ENCODE data around the gene TSPAN17. TPM values are rescaled to one million over a fixed set of nuclear protein-coding genes. Genes with fewer than 3 reads are reported as not detected.
A peak's percentile ranks its signal among the peaks of the same experiment; 100 is the strongest.

The TSPAN17 gene
- total and polyA plus RNA-seq, 2 experiments from 2014 or later = 27.9 to 33.4 TPM

- H3K4me3 ChIP-seq = no peak overlapping the region
- no peak for DNase-seq (ENCODE audit: low spot score)
- no peak overlapping the region for H3K27ac ChIP-seq
- H4K20me1 ChIP-seq (ENCODE audit: insufficient read depth, poor library complexity, severe bottlenecking) = no peaks in the 10 kb centered on the region
- no peaks in the 10 kb centered on the region for H3K79me2 ChIP-seq
- 12% methylated on average over 36 of the region's 59 CpGs for WGBS (ENCODE audit: low lambda C conversion rate, missing lambda C conversion rate)
- H3K9me2 ChIP-seq (replicated peaks; ENCODE audit: insufficient read depth) = no peaks in the 10 kb centered on the region
- H3K4me2 ChIP-seq = peak overlapping the region; percentile 53
- peaks cover 68% of the 10 kb centered on the region for H3K27me3 ChIP-seq
- no peaks in the 10 kb centered on the region for H3K9me3 ChIP-seq (ENCODE audit: low read depth)
- no peak overlapping the region for H2AFZ ChIP-seq
- TF ChIP-seq CTCF (IDR thresholded peaks at IDR 0.05; ENCODE audit: poor library complexity) = no peak
- no peak for TF ChIP-seq EZH2 (IDR thresholded peaks at IDR 0.05; ENCODE audit: borderline replicate concordance)
- TF ChIP-seq EZH2phosphoT487 (IDR thresholded peaks at IDR 0.05; ENCODE audit: low read depth, severe bottlenecking, unreplicated experiment) = no peak
- no peaks in the 10 kb centered on the region for H3K4me1 ChIP-seq (ENCODE audit: insufficient read depth)
- H3K36me3 ChIP-seq (replicated peaks; ENCODE audit: insufficient read depth, low read depth) = no peaks in the 10 kb centered on the region
These were observed 27.5 kb upstream of the TSPAN17 start for GRCh38 chr5:176619569-176620332.

DNA sequence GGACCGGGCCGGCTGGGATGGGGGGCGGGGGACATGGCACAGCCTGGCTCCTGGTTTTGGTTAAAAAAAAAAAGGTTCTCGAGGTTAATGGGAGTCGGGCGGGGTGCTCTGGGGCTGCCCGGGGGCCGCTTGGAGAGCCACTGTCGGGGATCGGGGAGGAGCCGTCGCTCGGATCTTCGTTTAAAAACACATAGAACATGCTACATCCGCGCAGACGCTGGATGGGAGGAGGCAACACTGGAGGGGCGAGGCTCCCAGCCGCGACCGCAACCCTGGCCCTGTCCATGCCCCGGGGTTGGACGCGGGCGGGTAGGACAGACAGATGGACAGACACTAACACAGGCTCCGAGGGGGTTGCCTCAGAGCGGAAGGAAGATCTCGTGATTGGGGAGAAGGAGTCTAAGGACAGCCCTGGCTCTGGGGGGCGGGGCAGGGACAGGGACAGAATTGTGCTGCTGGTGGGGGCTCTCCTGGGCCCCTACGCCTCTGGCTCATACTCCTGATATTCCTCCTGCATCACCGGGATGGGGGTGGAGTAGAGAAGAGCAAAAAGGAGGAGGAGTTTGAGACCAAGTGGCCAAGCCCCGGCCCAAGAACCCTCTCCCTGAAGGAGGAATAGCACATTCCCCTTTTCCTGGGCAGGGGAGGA lies 26.8 kb upstream of the TSPAN17 start:
- DNase-seq (ENCODE audit: low spot score) = no peak
- Histone ChIP-seq H3K27me3 (peaks cover 75% of the 10 kb centered on the region), H3K79me2 (no peaks in the 10 kb centered on the region), H3K36me3 (replicated peaks; ENCODE audit: insufficient read depth, low read depth) (no peaks in the 10 kb centered on the region), H3K4me1 (ENCODE audit: insufficient read depth) (no peaks in the 10 kb centered on the region), H2AFZ (no peak overlapping the region), H3K9me2 (replicated peaks; ENCODE audit: insufficient read depth) (no peaks in the 10 kb centered on the region), H3K4me2 (peak overlapping the region; percentile 53), H4K20me1 (ENCODE audit: insufficient read depth, poor library complexity, severe bottlenecking) (no peaks in the 10 kb centered on the region), H3K9me3 (ENCODE audit: low read depth) (no peaks in the 10 kb centered on the region), H3K27ac (no peak overlapping the region), H3K4me3 (no peak overlapping the region)
- no peak for TF ChIP-seq CTCF (IDR thresholded peaks at IDR 0.05; ENCODE audit: poor library complexity)
- TF ChIP-seq EZH2 (IDR thresholded peaks at IDR 0.05; ENCODE audit: borderline replicate concordance) = peak; percentile 79
- TF ChIP-seq EZH2phosphoT487 (IDR thresholded peaks at IDR 0.05; ENCODE audit: low read depth, severe bottlenecking, unreplicated experiment) = no peak
- WGBS (ENCODE audit: low lambda C conversion rate, missing lambda C conversion rate) = 10% methylated on average over 24 of the region's 32 CpGs

- H3K27me3 ChIP-seq = peaks cover 77% of the 10 kb centered on the region
- no peaks in the 10 kb centered on the region for H3K9me2 ChIP-seq (replicated peaks; ENCODE audit: insufficient read depth)
- no peak overlapping the region for H2AFZ ChIP-seq
- H3K9me3 ChIP-seq (ENCODE audit: low read depth) = no peaks in the 10 kb centered on the region
- no peaks in the 10 kb centered on the region for H3K36me3 ChIP-seq (replicated peaks; ENCODE audit: insufficient read depth, low read depth)
- H3K4me1 ChIP-seq (ENCODE audit: insufficient read depth) = no peaks in the 10 kb centered on the region
- 78% methylated on average over 13 of the region's 13 CpGs for WGBS (ENCODE audit: low lambda C conversion rate, missing lambda C conversion rate)
- no peak overlapping the region for H3K27ac ChIP-seq
- no peak overlapping the region for H3K4me3 ChIP-seq
- TF ChIP-seq EZH2phosphoT487 (IDR thresholded peaks at IDR 0.05; ENCODE audit: low read depth, severe bottlenecking, unreplicated experiment) = no peak
- TF ChIP-seq CTCF (IDR thresholded peaks at IDR 0.05; ENCODE audit: poor library complexity) = no peak
- no peak for TF ChIP-seq EZH2 (IDR thresholded peaks at IDR 0.05; ENCODE audit: borderline replicate concordance)
- no peak for DNase-seq (ENCODE audit: low spot score)
- no peaks in the 10 kb centered on the region for H3K79me2 ChIP-seq
- no peaks in the 10 kb centered on the region for H4K20me1 ChIP-seq (ENCODE audit: insufficient read depth, poor library complexity, severe bottlenecking)
- no peak overlapping the region for H3K4me2 ChIP-seq
These were observed 25.6 kb upstream of the TSPAN17 start for GRCh38 chr5:176621661-176622079.

All from hepatocyte (in vitro differentiated cells).